OCI-LY3 (cell line): ENCODE data around the gene DPPA4.

Experiments used
- CTCF ChIP-seq: fragments of 200-600, 300-600 bp; sonication (generic); IDR thresholded peaks from 2 replicates; pipeline ENCODE4 v1.5.1; 2014; ENCODE audit warnings: antibody characterized with exemption, low read length, low read depth
- EZH2phosphoT487 ChIP-seq: fragments of 200-600 bp; shearing (Covaris generic); IDR thresholded peaks from 2 replicates; pipeline ENCODE4 v1.6.1; 2018; ENCODE audit warnings: antibody characterized with exemption, mixed run types, low read depth

- TF ChIP-seq CTCF (no peak), EZH2phosphoT487 (no peak)
These were observed 2.6 kb upstream of the DPPA4 start for GRCh38 chr3:109339714-109340648.
